Kidney capillary endothelial cell (primary cell): ENCODE results near the gene UGT1A7.

ENCODE experiments used
- DNase-seq: peaks from one replicate; pipeline ENCODE4 v3.0.0-alpha.2; 2018; ENCODE audit warnings: low spot score

UGT1A7 gene

GRCh38 chr2:233761040-233761769, 79.5 kb downstream of the UGT1A7 start:
- no peak for DNase-seq

GRCh38 chr2:233764264-233764663, 82.6 kb downstream of the UGT1A7 start:
- DNase-seq: no peak

GRCh38 chr2:233764761-233765160, 83.1 kb downstream of the UGT1A7 start:
- DNase-seq: no peak

- DNase-seq: no peak
Measured at GRCh38 chr2:233766416-233766815, 84.7 kb downstream of the UGT1A7 start.

GRCh38 chr2:233768076-233768475, 86.4 kb downstream of the UGT1A7 start:
- no peak for DNase-seq

- DNase-seq: no peak
Measured at GRCh38 chr2:233769260-233769659, 87.6 kb downstream of the UGT1A7 start.

- DNase-seq: no peak
Measured at GRCh38 chr2:233772153-233772552, 90.5 kb downstream of the UGT1A7 start.

- DNase-seq: no peak
Measured at GRCh38 chr2:233772583-233772982, 90.9 kb downstream of the UGT1A7 start.

GRCh38 chr2:233773854-233774253, 92.2 kb downstream of the UGT1A7 start:
- DNase-seq: no peak

- no peak for DNase-seq
Measured at GRCh38 chr2:233775414-233775813, 93.7 kb downstream of the UGT1A7 start.

- no peak for DNase-seq
Measured at GRCh38 chr2:233778030-233778429, 96.3 kb downstream of the UGT1A7 start, which contains the start of gene MROH2A. MROH2A (plus strand) TSS chr2:233778330; CDS start chr2:233779359, 1,029 bp downstream.

GRCh38 chr2:233779722-233780121, 98.0 kb downstream of the UGT1A7 start:
- no peak for DNase-seq

- DNase-seq: no peak
Measured at GRCh38 chr2:233780771-233781170, 99.1 kb downstream of the UGT1A7 start.

- DNase-seq: no peak
Measured at GRCh38 chr2:233789554-233789953, 107.9 kb downstream of the UGT1A7 start.

GRCh38 chr2:233791151-233791882, 109.6 kb downstream of the UGT1A7 start:
- no peak for DNase-seq

GRCh38 chr2:233791883-233792329, 110.2 kb downstream of the UGT1A7 start:
- DNase-seq: no peak

GRCh38 chr2:233792720-233793119, 111.0 kb downstream of the UGT1A7 start:
- DNase-seq: no peak

GRCh38 chr2:233793465-233794127, 111.9 kb downstream of the UGT1A7 start:
- no peak for DNase-seq

GRCh38 chr2:233794128-233794658, 112.5 kb downstream of the UGT1A7 start:
- no peak for DNase-seq

GRCh38 chr2:233795735-233796171, 114.1 kb downstream of the UGT1A7 start:
- DNase-seq: no peak

GRCh38 chr2:233796254-233796653, 114.6 kb downstream of the UGT1A7 start:
- DNase-seq: no peak

- DNase-seq: no peak
Measured at GRCh38 chr2:233798335-233799086, 116.8 kb downstream of the UGT1A7 start.
